Posterior cingulate gyrus (tissue), 11 donors: ENCODE data around the gene SPSB4.
"Not testable (repeated sequence)": the region's sequence is repeated elsewhere in the genome, so short reads cannot be mapped to it uniquely, and the experiment has no call there.

Source experiments
- DNase-seq, 10 donors: peaks; one replicate each; pipeline versions ENCODE4 v3.0.0 to v3.0.0-alpha.2; 2020 to 2021; ENCODE audit warnings: mixed read lengths in 3 of 10
- intact Hi-C: fragments of 100-400 bp; cut with DNase I; formaldehyde crosslinking; loops from one replicate; pipeline ENCODE4 v1.15.1; 2023

SPSB4 gene

GRCh38 chr3:141112686-141113297 is 61.6 kb downstream of the SPSB4 start:
- no peak for DNase-seq
- intact Hi-C loops = no loop called here

DNA sequence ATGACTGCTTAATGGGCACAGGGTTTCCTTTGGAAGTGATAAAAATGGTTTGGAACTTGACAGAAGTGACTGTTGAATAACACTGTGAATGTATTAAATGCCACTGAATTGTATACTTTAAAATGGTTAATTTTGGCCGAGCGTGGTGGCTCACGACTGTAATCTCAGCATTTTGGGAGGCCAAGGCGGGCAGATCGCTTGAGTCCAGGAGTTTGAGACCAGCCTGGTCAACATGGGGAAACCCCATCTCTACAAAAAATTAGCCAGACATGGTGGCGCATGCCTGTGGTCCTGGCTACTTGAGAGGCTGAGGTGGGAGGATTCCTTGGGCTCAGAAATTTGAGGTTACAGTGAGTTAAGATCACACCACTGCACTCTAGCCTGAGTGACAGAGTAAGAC is 62.5 kb downstream of the SPSB4 start:
- DNase-seq, intact Hi-C loops: not testable (repeated sequence)

GRCh38 chr3:141114179-141114745 is 63.1 kb downstream of the SPSB4 start:
- DNase-seq = no peak
- intact Hi-C loops = no loop called here

GRCh38 chr3:141114816-141115460 is 63.8 kb downstream of the SPSB4 start:
- intact Hi-C loops = no loop called here
- no peak for DNase-seq

- intact Hi-C loops = no loop called here
- DNase-seq = no peak
These were observed 64.8 kb downstream of the SPSB4 start for GRCh38 chr3:141115789-141116541.

DNA sequence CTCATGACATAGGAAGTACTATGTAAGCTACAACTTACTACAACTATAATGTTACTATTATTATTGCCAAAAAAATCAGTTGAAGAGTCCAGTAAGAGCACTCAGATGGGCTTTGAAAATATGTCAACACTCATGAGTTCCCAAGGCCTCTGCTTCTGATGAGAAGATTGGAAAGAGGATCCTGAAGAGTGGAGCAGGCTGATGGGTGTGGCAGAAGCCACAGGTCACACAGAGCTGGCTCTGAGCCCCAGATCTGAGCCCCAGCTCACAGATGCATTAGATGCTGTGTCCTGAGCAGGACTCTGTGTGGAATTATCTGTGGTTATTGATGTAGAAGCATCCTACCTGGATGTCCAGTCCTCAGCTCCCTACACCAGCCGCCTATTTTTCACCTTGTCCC is 65.6 kb downstream of the SPSB4 start:
- intact Hi-C loops = no loop called here
- no peak for DNase-seq

- intact Hi-C loops, DNase-seq: not testable (repeated sequence)
These were observed 66.8 kb downstream of the SPSB4 start for GRCh38 chr3:141117982-141118381.

DNA sequence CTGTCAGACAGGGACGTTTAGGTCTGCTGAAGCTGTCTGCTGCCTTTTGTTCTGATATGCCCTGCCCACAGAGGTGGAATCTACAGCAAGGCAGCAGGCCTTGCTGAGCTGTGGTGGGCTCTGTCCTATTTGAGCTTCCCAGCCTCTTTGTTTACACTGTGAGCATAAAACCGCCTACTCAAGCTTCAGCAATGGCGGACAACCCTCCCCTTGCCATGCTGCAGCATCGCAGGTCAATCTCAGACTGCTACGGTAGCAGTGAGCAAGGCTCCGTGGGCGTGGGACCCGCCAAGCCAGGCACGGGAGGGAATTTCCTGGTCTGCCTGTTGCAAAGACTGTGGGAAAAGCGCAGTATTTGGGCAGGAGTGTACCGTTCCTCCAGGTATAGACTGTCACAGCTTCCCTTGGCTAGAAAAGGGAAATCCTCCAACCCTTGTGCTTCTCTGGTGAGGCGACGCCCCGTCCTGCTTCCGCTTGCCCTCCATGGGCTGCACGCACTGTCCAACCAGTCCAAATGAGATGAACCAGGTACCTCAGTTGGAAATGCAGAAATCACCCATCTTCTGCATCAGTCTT is 71.4 kb downstream of the SPSB4 start:
- intact Hi-C loops = no loop called here
- DNase-seq = no peak

DNA sequence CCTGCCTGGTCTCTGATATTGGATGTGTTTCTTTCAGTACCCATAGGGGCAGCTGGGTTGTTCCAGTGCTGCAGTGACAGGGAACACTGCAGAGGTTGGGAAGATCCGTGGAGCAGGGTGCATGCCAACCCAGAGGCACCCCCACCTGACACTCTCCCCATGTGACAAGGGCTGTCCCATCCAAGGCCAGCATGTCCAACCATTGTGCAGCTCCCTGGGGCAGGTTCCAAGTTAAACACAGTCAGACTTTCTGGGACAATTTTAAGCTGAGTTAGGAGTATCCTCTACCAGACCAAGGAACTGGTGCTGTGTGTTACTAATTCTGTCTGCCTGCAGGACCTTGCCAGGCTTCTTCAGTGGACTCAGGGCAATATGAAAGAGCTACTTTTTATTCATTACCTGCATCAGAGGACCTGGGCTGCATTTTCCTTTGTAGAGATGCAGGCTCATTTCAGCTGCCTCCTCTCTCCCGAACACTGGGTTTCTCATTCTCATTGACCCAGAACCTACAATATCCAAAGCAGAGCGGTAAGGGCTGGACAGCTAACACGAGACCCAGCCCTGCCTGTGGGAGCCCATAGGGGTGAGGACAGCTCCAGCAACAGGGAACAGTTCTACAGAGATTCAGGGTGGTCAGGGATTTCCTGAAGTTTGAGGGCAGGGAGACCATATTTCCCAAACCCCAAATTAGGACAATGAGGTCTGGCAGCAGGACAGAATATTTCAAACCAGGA is 72.7 kb downstream of the SPSB4 start:
- intact Hi-C loops = no loop called here
- no peak for DNase-seq

GRCh38 chr3:141124715-141125114 is 73.6 kb downstream of the SPSB4 start:
- no peak for DNase-seq
- intact Hi-C loops = no loop called here

DNA sequence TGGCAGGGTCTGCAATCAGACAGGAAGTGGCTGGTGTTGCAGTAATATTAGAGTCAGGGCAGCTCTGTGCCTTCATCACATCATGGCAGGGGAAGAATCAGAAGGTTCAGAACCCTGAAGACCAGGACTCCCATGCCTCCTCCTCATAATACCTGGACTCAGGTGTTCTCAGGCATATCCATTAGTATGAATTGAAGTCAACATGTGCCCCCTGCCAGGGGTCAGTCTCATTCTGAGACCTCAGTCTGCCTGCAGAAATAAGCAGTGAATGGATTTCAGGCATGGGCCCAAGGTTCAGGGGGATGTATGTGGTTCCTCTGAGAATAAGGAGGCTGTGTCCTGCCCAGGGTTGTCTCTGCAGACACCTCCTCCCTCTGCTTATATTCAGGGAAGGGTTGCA is 74.2 kb downstream of the SPSB4 start:
- intact Hi-C loops = no loop called here

DNA sequence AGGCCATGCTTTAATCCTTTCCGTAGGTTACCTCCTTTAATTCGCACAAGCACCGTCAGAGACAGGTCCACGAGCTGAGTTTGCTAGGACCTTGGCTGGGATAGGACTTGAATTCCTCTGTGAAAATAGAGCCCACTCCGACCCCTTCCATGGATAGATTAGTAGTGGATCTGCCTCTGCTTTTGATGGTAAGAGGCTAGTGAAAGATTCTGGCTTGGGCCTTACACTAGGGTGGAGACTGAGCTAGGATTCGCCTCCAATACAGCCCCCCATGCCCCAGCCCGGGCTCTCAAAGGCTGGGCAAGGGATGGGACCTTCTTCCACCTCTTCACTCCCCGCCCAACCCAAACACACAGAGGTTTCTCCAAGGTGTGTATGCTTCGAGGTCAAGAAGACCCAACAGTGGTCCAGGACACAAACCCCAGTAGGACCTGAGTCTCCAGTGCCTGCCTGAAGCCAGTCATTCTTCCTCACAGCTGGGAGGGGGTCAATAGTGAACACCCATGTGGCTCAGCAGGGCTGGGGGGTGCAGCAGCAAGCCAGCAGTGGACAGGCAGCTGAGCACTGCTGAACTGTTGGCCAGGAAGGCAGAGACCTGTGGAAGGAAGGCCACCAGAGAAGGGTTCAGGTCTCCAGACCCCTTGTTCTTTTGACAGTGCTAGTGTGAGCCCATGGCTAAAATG is 75.7 kb downstream of the SPSB4 start:
- intact Hi-C loops = no loop called here
- DNase-seq = no peak

More for the DNA sequence above, 74.2 kb downstream of the SPSB4 start:
- no peak for DNase-seq

DNA sequence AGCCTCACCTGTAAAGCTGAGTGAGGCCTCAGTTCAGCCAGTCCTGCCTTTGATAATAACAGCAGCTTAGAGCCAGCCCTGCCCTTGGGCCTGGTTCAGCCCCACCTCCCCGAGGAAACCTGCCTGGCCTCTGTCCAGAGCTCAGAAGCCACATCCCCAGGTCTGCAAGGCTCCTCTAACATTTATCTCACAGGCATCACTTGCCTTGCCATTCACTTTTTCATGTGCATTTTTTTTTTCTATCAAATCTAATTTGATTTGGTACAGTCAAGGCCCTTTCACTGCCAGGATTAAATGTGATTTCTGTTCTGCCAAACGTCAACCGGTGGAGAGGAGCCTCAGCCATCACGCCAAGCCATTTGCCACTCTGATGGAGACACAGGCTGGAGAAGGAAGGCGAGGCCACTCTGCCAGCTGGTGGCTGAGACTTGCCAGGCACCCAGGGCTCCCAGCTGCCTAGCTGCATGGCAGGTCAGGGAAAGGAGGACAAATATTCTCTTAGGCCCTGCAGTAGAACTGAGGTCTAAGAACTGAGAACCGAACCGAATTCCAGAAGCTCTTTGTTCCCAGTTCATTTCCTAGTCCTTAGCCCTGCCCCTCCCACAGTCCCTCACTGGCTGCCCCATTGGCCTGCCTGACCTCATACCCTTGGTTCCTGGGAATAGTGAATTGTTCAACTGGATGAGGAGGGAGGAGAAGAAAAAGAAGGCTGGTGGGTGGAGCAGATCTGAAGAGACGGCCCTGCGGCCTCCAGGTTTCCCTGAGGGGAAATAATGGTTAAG is 76.4 kb downstream of the SPSB4 start:
- intact Hi-C loops = no loop called here
- peak in 1 of 10 donors; percentile 40 for DNase-seq

DNA sequence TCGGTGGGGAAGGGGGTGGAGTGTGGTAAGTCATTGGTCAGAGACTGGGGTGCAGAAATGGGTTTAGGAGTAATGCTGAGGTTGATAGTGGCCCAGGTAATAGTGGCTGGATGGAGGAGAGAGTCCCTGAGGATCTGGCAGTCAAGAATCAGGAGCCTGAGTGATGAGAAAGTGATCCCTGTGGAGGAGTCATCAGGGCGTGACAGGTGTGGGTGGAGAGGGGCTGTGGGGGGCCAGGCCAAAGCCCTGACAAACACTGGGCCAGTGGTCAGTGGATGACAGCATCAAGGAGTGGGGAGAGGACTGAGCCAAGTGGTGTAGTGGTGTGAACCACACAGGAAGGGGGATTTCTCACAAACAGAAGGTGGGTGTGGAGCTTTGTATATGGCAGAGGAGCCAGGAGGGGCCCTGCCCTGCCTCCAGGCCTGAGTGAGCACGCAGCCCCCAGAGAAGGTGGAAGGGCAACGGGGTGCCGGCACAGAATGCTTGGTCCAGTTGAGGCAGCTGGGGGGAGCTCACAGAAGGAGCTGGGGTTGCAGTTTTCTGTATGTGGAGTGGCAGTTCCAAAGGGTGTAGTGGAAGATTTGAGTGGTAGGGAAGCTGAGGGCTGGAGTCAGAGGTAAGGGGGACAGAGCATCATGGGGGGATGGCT is 77.1 kb downstream of the SPSB4 start:
- intact Hi-C loops = no loop called here
- DNase-seq = peak in 1 of 10 donors; percentile 48

GRCh38 chr3:141129049-141129448 is 77.9 kb downstream of the SPSB4 start:
- DNase-seq = peak in 1 of 10 donors; percentile 42
- intact Hi-C loops = no loop called here

GRCh38 chr3:141129541-141130011 is 78.4 kb downstream of the SPSB4 start:
- peak in 7 of 10 donors; percentile 21 to 90 (median 49) for DNase-seq
- intact Hi-C loops = no loop called here

DNA sequence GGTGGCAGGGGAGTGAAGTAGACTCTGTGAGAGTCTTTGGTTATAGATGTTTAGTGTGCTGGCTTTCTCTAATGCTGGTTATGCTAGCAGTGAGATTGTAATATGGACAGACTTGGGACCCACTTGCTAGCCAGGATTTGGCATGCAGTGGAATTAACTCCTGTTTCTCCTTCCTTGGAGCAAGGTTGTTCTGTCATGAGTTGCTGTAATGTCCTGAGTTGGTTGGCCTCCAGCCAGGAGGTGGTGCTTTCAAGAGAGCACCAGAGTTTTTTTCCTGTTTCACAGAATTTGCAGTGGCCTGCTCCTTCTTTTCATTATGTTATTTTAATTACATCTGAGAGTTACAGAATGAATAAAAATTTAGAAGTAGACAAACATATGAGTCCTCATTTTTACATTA is 92.4 kb downstream of the SPSB4 start:
- intact Hi-C loops = no loop called here
- no peak for DNase-seq

DNA sequence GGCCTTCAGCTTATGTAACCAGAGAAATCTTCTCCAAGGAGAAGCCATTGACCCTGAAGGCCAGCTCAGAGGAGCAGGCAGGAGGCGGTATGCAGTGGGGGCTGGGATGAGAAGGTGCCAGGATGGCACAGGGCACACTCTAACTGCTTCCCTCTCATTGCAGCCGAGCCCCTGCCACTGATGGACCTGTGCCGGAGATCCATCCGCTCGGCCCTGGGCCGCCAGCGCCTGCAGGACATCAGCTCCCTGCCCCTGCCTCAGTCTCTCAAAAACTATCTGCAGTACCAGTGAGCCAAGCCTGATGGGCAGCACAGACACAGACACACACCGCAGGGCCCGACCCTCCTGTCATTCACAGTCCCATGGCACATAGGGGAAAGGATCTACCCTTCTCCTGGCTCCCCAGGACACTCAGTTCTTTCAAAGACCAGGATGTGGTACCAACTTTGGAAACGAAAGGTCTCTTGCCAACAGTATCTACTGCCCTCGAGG is 95.9 kb downstream of the SPSB4 start:
- intact Hi-C loops = no loop called here

More for the DNA sequence above, 95.9 kb downstream of the SPSB4 start:
- DNase-seq = no peak
